ENCODE measurements around the gene IL18RAP. TPM values are rescaled to one million over a fixed set of nuclear protein-coding genes. Genes with fewer than 3 reads are reported as not detected.

IL18RAP gene
- total RNA-seq, 1 donor from 2014 or later: not detected

DNA sequence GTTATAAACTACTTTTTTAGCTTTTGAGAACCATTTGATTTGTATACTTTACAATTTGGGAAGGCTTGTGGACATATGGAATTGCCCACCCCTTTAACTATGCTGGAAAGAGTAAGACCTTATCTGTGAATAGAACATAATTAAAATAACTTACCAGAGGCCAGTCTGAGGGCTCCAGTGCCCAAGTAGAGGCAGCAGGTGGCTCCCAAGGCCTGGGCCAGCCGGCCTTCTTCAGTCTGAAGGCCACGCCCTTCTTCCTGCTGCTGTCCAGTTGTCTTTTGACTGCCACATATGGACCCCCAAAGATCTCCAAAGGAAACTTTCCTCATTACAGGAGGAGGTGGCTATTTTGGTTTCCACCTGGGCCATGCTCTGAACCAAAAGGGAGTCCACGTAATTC, 12.0 kb upstream of the IL18RAP start:
- H3K27ac Mint-ChIP-seq (ENCODE audit: unreplicated experiment): no peak overlapping the region
- no peak overlapping the region for H3K4me3 Mint-ChIP-seq (ENCODE audit: unreplicated experiment)
- H3K4me1 Mint-ChIP-seq (ENCODE audit: low read depth): no peaks in the 10 kb centered on the region
- H3K27me3 Mint-ChIP-seq (ENCODE audit: low read depth): peaks cover 13% of the 10 kb centered on the region
- DNase-seq (ENCODE audit: low spot score): no peak
- no peak for TF ChIP-seq CTCF (IDR thresholded peaks at IDR 0.05)
- H3K36me3 Mint-ChIP-seq (ENCODE audit: low read depth): no peaks in the 10 kb centered on the region
- H3K9me3 Mint-ChIP-seq (ENCODE audit: low read depth): peaks cover 4% of the 10 kb centered on the region

- Mint-ChIP-seq H3K4me1 (ENCODE audit: low read depth) (no peaks in the 10 kb centered on the region), H3K9me3 (ENCODE audit: low read depth) (peaks cover 4% of the 10 kb centered on the region), H3K27ac (ENCODE audit: unreplicated experiment) (no peak overlapping the region), H3K4me3 (ENCODE audit: unreplicated experiment) (no peak overlapping the region), H3K27me3 (ENCODE audit: low read depth) (peaks cover 11% of the 10 kb centered on the region), H3K36me3 (ENCODE audit: low read depth) (no peaks in the 10 kb centered on the region)
- TF ChIP-seq CTCF (IDR thresholded peaks at IDR 0.05): no peak
- DNase-seq (ENCODE audit: low spot score): no peak
Measured at GRCh38 chr2:102412199-102412598, 10.8 kb upstream of the IL18RAP start.

DNA sequence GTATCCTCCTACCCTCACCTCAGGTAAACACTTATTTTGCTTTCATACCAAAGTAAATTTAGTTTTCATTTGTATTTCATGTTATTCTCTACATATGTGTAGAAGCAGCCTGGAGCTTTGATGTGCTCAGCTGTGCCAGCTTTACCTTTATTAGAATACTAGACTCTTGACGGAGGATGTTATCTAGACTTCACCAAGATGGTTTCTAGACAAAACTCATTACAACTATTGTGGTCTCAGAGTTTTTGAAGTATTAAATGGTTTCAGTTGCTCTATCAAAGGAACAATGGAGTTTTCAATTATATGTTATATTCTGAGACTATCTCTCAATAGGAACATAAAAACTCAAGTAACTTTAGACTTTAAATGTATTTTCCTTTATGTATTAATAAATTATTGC, 5.0 kb upstream of the IL18RAP start:
- Mint-ChIP-seq H3K27me3 (ENCODE audit: low read depth) (peaks cover 32% of the 10 kb centered on the region), H3K27ac (ENCODE audit: unreplicated experiment) (no peak overlapping the region), H3K9me3 (ENCODE audit: low read depth) (no peaks in the 10 kb centered on the region), H3K36me3 (ENCODE audit: low read depth) (no peaks in the 10 kb centered on the region), H3K4me1 (ENCODE audit: low read depth) (no peaks in the 10 kb centered on the region), H3K4me3 (ENCODE audit: unreplicated experiment) (no peak overlapping the region)
- no peak for TF ChIP-seq CTCF (IDR thresholded peaks at IDR 0.05)
- DNase-seq (ENCODE audit: low spot score): no peak

DNA sequence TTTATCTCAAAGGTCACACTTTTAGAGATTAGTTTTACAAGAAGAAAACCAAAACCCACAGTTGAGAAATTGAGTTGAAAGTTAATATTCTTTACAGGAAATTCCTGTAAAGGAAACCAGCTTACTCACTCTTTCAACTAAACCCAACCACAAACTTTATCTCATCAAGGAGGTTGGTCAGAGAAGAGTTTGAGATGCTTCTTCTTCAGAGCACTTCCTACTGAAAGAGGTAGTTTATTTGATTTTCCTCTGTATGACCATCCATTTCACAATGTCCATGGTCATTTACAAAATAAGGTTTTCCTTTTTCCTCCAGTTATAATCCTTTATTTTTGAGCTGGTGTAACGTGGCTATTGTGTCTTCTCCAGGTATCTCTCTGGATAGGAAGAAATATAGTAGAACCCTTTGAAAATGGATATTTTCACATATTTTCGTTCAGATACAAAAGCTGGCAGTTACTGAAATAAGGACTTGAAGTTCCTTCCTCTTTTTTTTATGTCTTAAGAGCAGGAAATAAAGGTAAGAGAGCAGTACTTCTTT, 4.5 kb upstream of the IL18RAP start:
- no peaks in the 10 kb centered on the region for H3K9me3 Mint-ChIP-seq (ENCODE audit: low read depth)
- no peak for DNase-seq (ENCODE audit: low spot score)
- no peaks in the 10 kb centered on the region for H3K36me3 Mint-ChIP-seq (ENCODE audit: low read depth)
- H3K27ac Mint-ChIP-seq (ENCODE audit: unreplicated experiment): no peak overlapping the region
- H3K4me1 Mint-ChIP-seq (ENCODE audit: low read depth): no peaks in the 10 kb centered on the region
- peaks cover 35% of the 10 kb centered on the region for H3K27me3 Mint-ChIP-seq (ENCODE audit: low read depth)
- no peak overlapping the region for H3K4me3 Mint-ChIP-seq (ENCODE audit: unreplicated experiment)
- TF ChIP-seq CTCF (IDR thresholded peaks at IDR 0.05): no peak

GRCh38 chr2:102420290-102420689, 2.7 kb upstream of the IL18RAP start:
- H3K27me3 Mint-ChIP-seq (ENCODE audit: low read depth): peaks cover 36% of the 10 kb centered on the region
- no peak for TF ChIP-seq CTCF (IDR thresholded peaks at IDR 0.05)
- no peaks in the 10 kb centered on the region for H3K4me1 Mint-ChIP-seq (ENCODE audit: low read depth)
- no peak for DNase-seq (ENCODE audit: low spot score)
- H3K36me3 Mint-ChIP-seq (ENCODE audit: low read depth): no peaks in the 10 kb centered on the region
- H3K9me3 Mint-ChIP-seq (ENCODE audit: low read depth): no peaks in the 10 kb centered on the region
- H3K27ac Mint-ChIP-seq (ENCODE audit: unreplicated experiment): no peak overlapping the region
- H3K4me3 Mint-ChIP-seq (ENCODE audit: unreplicated experiment): no peak overlapping the region

Measured in chondrocyte (in vitro differentiated cells).